Mesendoderm (in vitro differentiated cells): ENCODE measurements around the gene RPS21.

Experiments
- DNase-seq: peaks from one replicate; pipeline ENCODE4 v3.0.0; 2013
- H2AK5ac ChIP-seq: 2 replicates; pipeline ENCODE4 v1.6.1; 2013; ENCODE audit warnings: low read length, inconsistent platforms
- H2BK120ac ChIP-seq: 2 replicates; pipeline ENCODE4 v1.6.1; 2013; ENCODE audit warnings: low read depth, mild to moderate bottlenecking, low read length, moderate library complexity, mixed read lengths
- H2BK15ac ChIP-seq: replicated peaks from 2 replicates; pipeline ENCODE4 v1.6.1; 2013; ENCODE audit warnings: low read depth, mild to moderate bottlenecking, moderate library complexity
- H2BK5ac ChIP-seq: 2 replicates; pipeline ENCODE4 v1.6.1; 2013; ENCODE audit warnings: low read length, inconsistent platforms
- H3K18ac ChIP-seq: 2 replicates; pipeline ENCODE4 v1.6.1; 2013; ENCODE audit warnings: mild to moderate bottlenecking, low read length, mixed read lengths
- H3K23ac ChIP-seq: one replicate; pipeline ENCODE4 v1.6.1; 2013; ENCODE audit warnings: low read length
- H3K27ac ChIP-seq: 2 replicates; pipeline ENCODE4 v1.5.1; 2013; ENCODE audit warnings: low read depth, mild to moderate bottlenecking, inconsistent platforms, low read length, moderate library complexity
- H3K27me3 ChIP-seq: 2 replicates; pipeline ENCODE4 v1.6.1; 2013; ENCODE audit warnings: low read length, control low read depth, mild to moderate bottlenecking, inconsistent platforms; ENCODE audit not compliant: insufficient read depth, poor library complexity
- H3K36me3 ChIP-seq: 2 replicates; pipeline ENCODE4 v1.6.1; 2013; ENCODE audit warnings: low read length, inconsistent platforms; ENCODE audit not compliant: control insufficient read depth, insufficient read depth
- H3K4ac ChIP-seq: one replicate; pipeline ENCODE4 v1.6.1; 2013; ENCODE audit warnings: low read depth, mild to moderate bottlenecking, low read length, moderate library complexity
- H3K4me1 ChIP-seq: 2 replicates; pipeline ENCODE4 v1.6.1; 2013; ENCODE audit warnings: low read depth, low read length, inconsistent platforms; ENCODE audit not compliant: control insufficient read depth
- H3K4me2 ChIP-seq: 2 replicates; pipeline ENCODE4 v1.6.1; 2013; ENCODE audit warnings: low read length
- H3K4me3 ChIP-seq: 2 replicates; pipeline ENCODE4 v1.5.1; 2013; ENCODE audit warnings: mild to moderate bottlenecking, low read length
- H3K56ac ChIP-seq: one replicate; pipeline ENCODE4 v1.6.1; 2013; ENCODE audit warnings: low read length
- H3K79me1 ChIP-seq: 2 replicates; pipeline ENCODE4 v1.6.1; 2013; ENCODE audit warnings: low read length, inconsistent platforms
- H3K79me2 ChIP-seq: 2 replicates; pipeline ENCODE4 v1.6.1; 2013; ENCODE audit warnings: mild to moderate bottlenecking, low read length; ENCODE audit not compliant: control insufficient read depth, insufficient read depth
- H3K9ac ChIP-seq: 2 replicates; pipeline ENCODE4 v1.6.1; 2013; ENCODE audit warnings: low read length, inconsistent platforms
- H4K5ac ChIP-seq: one replicate; pipeline ENCODE4 v1.6.1; 2013; ENCODE audit warnings: low read length
- H4K8ac ChIP-seq: one replicate; pipeline ENCODE4 v1.6.1; 2013; ENCODE audit warnings: low read depth, mild to moderate bottlenecking, control low read depth, low read length, moderate library complexity
- WGBS: extraction: QIAGEN DNeasy Blood & Tissue Kit; methylation state at CpG from one replicate; pipeline ENCODE4 v1.1.7; 2013; ENCODE audit warnings: low lambda C conversion rate, missing lambda C conversion rate; ENCODE audit not compliant: insufficient coverage; ENCODE audit errors: extremely low coverage; 5-methylcytosine and 5-hydroxymethylcytosine counted together

The RPS21 gene

GRCh38 chr20:62348604-62349003 lies 38.3 kb upstream of the RPS21 start:
- WGBS: no CpG with 5 or more reads among the region's 1 CpG
- no peak overlapping the region for H2BK120ac ChIP-seq
- no peak overlapping the region for H3K4me3 ChIP-seq
- H3K18ac ChIP-seq: no peak overlapping the region
- no peaks in the 10 kb centered on the region for H3K27me3 ChIP-seq
- no peak overlapping the region for H3K9ac ChIP-seq
- H4K8ac ChIP-seq: no peak overlapping the region
- no peak for DNase-seq
- no peaks in the 10 kb centered on the region for H3K4me1 ChIP-seq
- H3K4me2 ChIP-seq: no peak overlapping the region
- no peak overlapping the region for H2BK15ac ChIP-seq
- H3K27ac ChIP-seq: no peak overlapping the region
- no peak overlapping the region for H3K23ac ChIP-seq
- no peaks in the 10 kb centered on the region for H3K79me1 ChIP-seq
- no peak overlapping the region for H3K56ac ChIP-seq
- no peaks in the 10 kb centered on the region for H3K79me2 ChIP-seq
- H2AK5ac ChIP-seq: no peak overlapping the region
- no peak overlapping the region for H3K4ac ChIP-seq
- H3K36me3 ChIP-seq: peaks cover 2% of the 10 kb centered on the region
- no peak overlapping the region for H4K5ac ChIP-seq
- H2BK5ac ChIP-seq: no peak overlapping the region

- Histone ChIP-seq H3K36me3 (peaks cover 2% of the 10 kb centered on the region), H4K5ac (no peak overlapping the region), H3K27ac (no peak overlapping the region), H3K4me2 (no peak overlapping the region), H3K9ac (no peak overlapping the region), H3K56ac (no peak overlapping the region), H3K79me1 (no peaks in the 10 kb centered on the region), H2BK15ac (no peak overlapping the region), H4K8ac (no peak overlapping the region), H3K18ac (no peak overlapping the region), H3K23ac (no peak overlapping the region), H3K27me3 (no peaks in the 10 kb centered on the region), H2AK5ac (no peak overlapping the region), H2BK5ac (no peak overlapping the region), H3K4me1 (no peaks in the 10 kb centered on the region), H3K79me2 (peaks cover 4% of the 10 kb centered on the region), H3K4ac (no peak overlapping the region), H2BK120ac (no peak overlapping the region), H3K4me3 (no peak overlapping the region)
- DNase-seq: no peak
- no CpG with 5 or more reads among the region's 7 CpGs for WGBS
Measured at GRCh38 chr20:62349556-62350097, 37.3 kb upstream of the RPS21 start.

GRCh38 chr20:62350098-62350628 lies 36.7 kb upstream of the RPS21 start:
- Histone ChIP-seq H3K4me3 (no peak overlapping the region), H3K23ac (no peak overlapping the region)
- WGBS: no CpG with 5 or more reads among the region's 16 CpGs

GRCh38 chr20:62350629-62351422 lies 36.1 kb upstream of the RPS21 start:
- Histone ChIP-seq H4K8ac (no peak overlapping the region), H3K4ac (no peak overlapping the region), H4K5ac (no peak overlapping the region), H2AK5ac (no peak overlapping the region), H3K23ac (no peak overlapping the region), H3K4me2 (no peak overlapping the region), H2BK5ac (no peak overlapping the region), H3K36me3 (peaks cover 2% of the 10 kb centered on the region), H3K9ac (no peak overlapping the region), H2BK15ac (no peak overlapping the region), H3K4me1 (peaks cover 3% of the 10 kb centered on the region), H3K79me1 (no peaks in the 10 kb centered on the region), H3K4me3 (no peak overlapping the region), H3K79me2 (peaks cover 10% of the 10 kb centered on the region), H3K56ac (no peak overlapping the region), H3K27ac (no peak overlapping the region), H3K27me3 (no peaks in the 10 kb centered on the region), H3K18ac (no peak overlapping the region), H2BK120ac (no peak overlapping the region)
- no peak for DNase-seq
- no CpG with 5 or more reads among the region's 23 CpGs for WGBS

More at GRCh38 chr20:62350098-62350628, 36.7 kb upstream of the RPS21 start:
- Histone ChIP-seq H3K27me3 (no peaks in the 10 kb centered on the region), H4K5ac (no peak overlapping the region), H3K27ac (no peak overlapping the region), H2BK120ac (no peak overlapping the region), H3K56ac (no peak overlapping the region), H4K8ac (no peak overlapping the region), H3K4me2 (no peak overlapping the region), H3K9ac (no peak overlapping the region), H3K79me1 (no peaks in the 10 kb centered on the region), H2BK15ac (no peak overlapping the region), H2AK5ac (no peak overlapping the region), H3K18ac (no peak overlapping the region), H3K36me3 (peaks cover 2% of the 10 kb centered on the region), H3K4ac (no peak overlapping the region), H2BK5ac (no peak overlapping the region), H3K4me1 (peaks cover 2% of the 10 kb centered on the region), H3K79me2 (peaks cover 8% of the 10 kb centered on the region)
- DNase-seq: peak; percentile 68

- H2AK5ac ChIP-seq: no peak overlapping the region
- H3K27ac ChIP-seq: no peak overlapping the region
- H4K5ac ChIP-seq: no peak overlapping the region
- H3K4me2 ChIP-seq: no peak overlapping the region
- no CpG with 5 or more reads among the region's 60 CpGs for WGBS
- peaks cover 2% of the 10 kb centered on the region for H3K36me3 ChIP-seq
- H3K23ac ChIP-seq: no peak overlapping the region
- no peak overlapping the region for H2BK120ac ChIP-seq
- no peak overlapping the region for H3K4me3 ChIP-seq
- H2BK5ac ChIP-seq: no peak overlapping the region
- no peaks in the 10 kb centered on the region for H3K27me3 ChIP-seq
- DNase-seq: no peak
- H3K79me2 ChIP-seq: peaks cover 14% of the 10 kb centered on the region
- H2BK15ac ChIP-seq: no peak overlapping the region
- H3K79me1 ChIP-seq: peaks cover 2% of the 10 kb centered on the region
- no peak overlapping the region for H3K18ac ChIP-seq
- H3K9ac ChIP-seq: no peak overlapping the region
- H3K4me1 ChIP-seq: peaks cover 5% of the 10 kb centered on the region
- no peak overlapping the region for H3K56ac ChIP-seq
- no peak overlapping the region for H3K4ac ChIP-seq
- H4K8ac ChIP-seq: no peak overlapping the region
Measured at GRCh38 chr20:62351469-62352401, 35.2 kb upstream of the RPS21 start.
